ENCODE data around the gene CCNYL1.

CCNYL1 gene

DNA sequence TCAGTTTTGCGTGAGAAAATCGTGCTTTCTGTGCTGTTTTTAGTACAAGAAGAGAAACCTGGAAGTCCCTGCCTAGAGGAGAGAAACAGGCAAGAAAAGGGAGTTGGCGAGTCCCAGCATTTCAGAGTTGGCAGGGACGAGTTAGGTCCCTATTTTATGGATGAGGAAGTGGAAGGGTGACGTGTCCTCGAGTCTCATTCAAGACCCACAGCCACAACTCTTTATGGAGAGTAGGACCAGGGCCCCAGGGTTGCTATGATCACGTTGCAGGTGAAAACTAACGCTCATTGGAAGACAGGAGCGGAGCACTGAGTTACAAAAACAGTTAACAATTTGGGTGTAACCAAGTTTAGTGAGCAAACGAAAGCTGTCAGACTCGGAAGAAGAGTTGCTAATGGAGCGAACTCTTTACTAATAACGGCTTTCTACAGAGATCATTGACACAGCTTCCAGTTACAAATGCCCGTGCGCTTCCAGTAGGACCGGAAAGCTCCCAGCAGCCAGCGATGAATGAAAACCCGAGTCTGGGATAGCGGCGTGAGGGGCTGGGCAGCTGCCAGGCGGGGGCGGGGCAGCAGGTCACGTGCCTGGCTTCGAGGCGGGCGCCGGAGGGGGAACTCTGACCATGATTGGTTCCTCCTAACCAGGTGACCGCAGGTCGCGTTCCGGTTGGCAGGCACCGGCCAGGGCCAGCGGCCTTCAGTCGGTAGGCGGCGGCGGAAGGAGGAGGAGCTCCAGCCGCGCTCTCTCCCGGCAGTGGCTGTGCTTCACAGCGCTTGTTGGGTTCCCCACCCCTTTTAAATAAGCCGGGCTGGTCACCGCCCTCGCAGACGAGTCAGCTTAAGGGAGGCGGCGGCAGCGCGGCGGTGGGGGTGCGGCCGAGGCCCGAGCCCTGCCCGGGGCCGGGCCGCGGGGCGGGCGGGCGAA is at the start of gene CCNYL1:
Gene CCNYL1, plus strand, starts transcription at position 827 of the 927 bp plus-strand sequence. CDS start 257 bp downstream, outside the sequence.
- Histone ChIP-seq H3K4me1 (ENCODE audit: low read length) (peaks cover 19% of the 10 kb centered on the region), H3K4me3 (ENCODE audit: low read length) (peak within 1 kb of the TSS; percentile 96), H3K79me2 (ENCODE audit: low read length) (peaks cover 14% of the 10 kb centered on the region), H2AFZ (ENCODE audit: low read depth, low read length) (peak within 1 kb of the TSS; percentile 86), H3K4me2 (ENCODE audit: low read length) (peak within 1 kb of the TSS; percentile 93), H4K20me1 (ENCODE audit: insufficient read depth, low read length) (0 out of 2 replicates have a peak, but pooled peaks cover 6% of the 10 kb centered on the region), H3K9ac (ENCODE audit: low read length) (peak within 1 kb of the TSS; percentile 73), H3K9me3 (ENCODE audit: insufficient read depth, low read length) (no peaks in the 10 kb centered on the region), H3K27ac (ENCODE audit: low read length) (peak within 1 kb of the TSS; percentile 62), H3K27me3 (ENCODE audit: low read depth, low read length) (no peaks in the 10 kb centered on the region), H3K36me3 (replicated peaks; ENCODE audit: low read depth, low read length) (no peaks in the 10 kb centered on the region)
- TF ChIP-seq EZH2phosphoT487 (IDR thresholded peaks at IDR 0.05; ENCODE audit: low read depth) = no peak
- TF ChIP-seq, protein P1, sequence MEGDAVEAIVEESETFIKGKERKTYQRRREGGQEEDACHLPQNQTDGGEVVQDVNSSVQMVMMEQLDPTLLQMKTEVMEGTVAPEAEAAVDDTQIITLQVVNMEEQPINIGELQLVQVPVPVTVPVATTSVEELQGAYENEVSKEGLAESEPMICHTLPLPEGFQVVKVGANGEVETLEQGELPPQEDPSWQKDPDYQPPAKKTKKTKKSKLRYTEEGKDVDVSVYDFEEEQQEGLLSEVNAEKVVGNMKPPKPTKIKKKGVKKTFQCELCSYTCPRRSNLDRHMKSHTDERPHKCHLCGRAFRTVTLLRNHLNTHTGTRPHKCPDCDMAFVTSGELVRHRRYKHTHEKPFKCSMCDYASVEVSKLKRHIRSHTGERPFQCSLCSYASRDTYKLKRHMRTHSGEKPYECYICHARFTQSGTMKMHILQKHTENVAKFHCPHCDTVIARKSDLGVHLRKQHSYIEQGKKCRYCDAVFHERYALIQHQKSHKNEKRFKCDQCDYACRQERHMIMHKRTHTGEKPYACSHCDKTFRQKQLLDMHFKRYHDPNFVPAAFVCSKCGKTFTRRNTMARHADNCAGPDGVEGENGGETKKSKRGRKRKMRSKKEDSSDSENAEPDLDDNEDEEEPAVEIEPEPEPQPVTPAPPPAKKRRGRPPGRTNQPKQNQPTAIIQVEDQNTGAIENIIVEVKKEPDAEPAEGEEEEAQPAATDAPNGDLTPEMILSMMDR (IDR thresholded peaks at IDR 0.05; ENCODE audit: low read depth, low read length) = no peak

DNA sequence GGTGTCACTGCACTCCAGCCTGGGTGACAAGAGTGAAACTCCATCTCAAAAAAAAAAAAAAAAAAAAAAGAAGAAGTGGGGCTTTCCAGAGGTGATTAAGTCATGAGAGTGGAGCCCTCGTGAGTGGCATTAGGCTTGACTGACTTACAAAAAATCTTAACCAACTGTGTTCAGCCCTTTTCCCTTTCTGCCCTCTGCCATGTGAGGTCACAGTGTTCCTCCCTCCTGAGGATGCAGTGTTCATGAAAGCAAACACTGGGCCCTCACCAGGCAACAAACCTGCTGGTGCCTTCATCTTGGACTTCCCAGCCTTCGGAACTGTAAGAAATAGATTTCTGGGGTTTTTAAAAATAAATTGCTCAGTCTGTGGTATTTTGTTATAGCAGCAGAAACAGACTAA is 49.2 kb upstream of the CCNYL1 start:
- Histone ChIP-seq H3K36me3 (replicated peaks; ENCODE audit: low read depth, low read length) (peaks cover 24% of the 10 kb centered on the region), H3K4me1 (ENCODE audit: low read length) (peaks cover 78% of the 10 kb centered on the region), H3K27me3 (ENCODE audit: low read depth, low read length) (no peaks in the 10 kb centered on the region), H3K9ac (ENCODE audit: low read length) (peak overlapping the region; percentile 95), H3K4me3 (ENCODE audit: low read length) (peak overlapping the region; percentile 79), H3K79me2 (ENCODE audit: low read length) (peaks cover 75% of the 10 kb centered on the region), H2AFZ (ENCODE audit: low read depth, low read length) (no peak overlapping the region), H3K27ac (ENCODE audit: low read length) (peak overlapping the region; percentile 83), H3K9me3 (ENCODE audit: insufficient read depth, low read length) (no peaks in the 10 kb centered on the region), H4K20me1 (ENCODE audit: insufficient read depth, low read length) (peaks cover 20% of the 10 kb centered on the region), H3K4me2 (ENCODE audit: low read length) (peak overlapping the region; percentile 66)
- TF ChIP-seq EZH2phosphoT487 (IDR thresholded peaks at IDR 0.05; ENCODE audit: low read depth) = no peak
- TF ChIP-seq, protein P1 (IDR thresholded peaks at IDR 0.05; ENCODE audit: low read depth, low read length) = no peak

GRCh38 chr2:207663870-207664545 is 47.4 kb upstream of the CCNYL1 start:
- Histone ChIP-seq H2AFZ (ENCODE audit: low read depth, low read length) (no peak overlapping the region), H3K79me2 (ENCODE audit: low read length) (peaks cover 79% of the 10 kb centered on the region), H3K4me1 (ENCODE audit: low read length) (peaks cover 76% of the 10 kb centered on the region), H3K4me2 (ENCODE audit: low read length) (peak overlapping the region; percentile 66), H3K4me3 (ENCODE audit: low read length) (peak overlapping the region; percentile 79), H3K27me3 (ENCODE audit: low read depth, low read length) (no peaks in the 10 kb centered on the region), H4K20me1 (ENCODE audit: insufficient read depth, low read length) (peaks cover 24% of the 10 kb centered on the region), H3K9ac (ENCODE audit: low read length) (peak overlapping the region; percentile 84), H3K27ac (ENCODE audit: low read length) (peak overlapping the region; percentile 83), H3K9me3 (ENCODE audit: insufficient read depth, low read length) (no peaks in the 10 kb centered on the region), H3K36me3 (replicated peaks; ENCODE audit: low read depth, low read length) (peaks cover 34% of the 10 kb centered on the region)
- no peak for TF ChIP-seq EZH2phosphoT487 (IDR thresholded peaks at IDR 0.05; ENCODE audit: low read depth)
- TF ChIP-seq, protein P1 (IDR thresholded peaks at IDR 0.05; ENCODE audit: low read depth, low read length) = no peak

DNA sequence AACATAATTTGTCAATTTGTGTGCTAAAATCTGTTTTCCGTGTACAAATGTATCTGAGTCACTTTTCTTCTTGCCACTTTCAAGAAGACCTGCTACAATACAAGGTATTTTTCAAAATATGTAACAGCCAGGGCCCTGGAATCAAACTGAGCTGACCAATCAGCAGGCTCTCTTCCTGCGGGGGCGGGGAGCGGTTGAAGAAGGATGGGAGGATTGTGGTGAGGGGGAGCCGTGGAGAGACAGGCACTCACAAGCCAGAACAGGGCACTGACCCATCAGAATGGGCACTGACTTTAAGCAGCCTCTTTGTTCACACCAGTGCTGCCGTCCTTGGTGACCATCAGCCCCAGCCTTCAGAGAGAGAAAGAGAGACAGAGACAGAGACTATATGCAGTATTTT is 40.6 kb upstream of the CCNYL1 start:
- TF ChIP-seq, protein P1 (IDR thresholded peaks at IDR 0.05; ENCODE audit: low read depth, low read length) = no peak
- TF ChIP-seq EZH2phosphoT487 (IDR thresholded peaks at IDR 0.05; ENCODE audit: low read depth) = no peak
- no peak overlapping the region for H2AFZ ChIP-seq (ENCODE audit: low read depth, low read length)

More for the DNA sequence above, 40.6 kb upstream of the CCNYL1 start:
- peaks cover 31% of the 10 kb centered on the region for H3K4me1 ChIP-seq (ENCODE audit: low read length)
- H3K27me3 ChIP-seq (ENCODE audit: low read depth, low read length) = no peaks in the 10 kb centered on the region
- H3K9me3 ChIP-seq (ENCODE audit: insufficient read depth, low read length) = no peaks in the 10 kb centered on the region
- H4K20me1 ChIP-seq (ENCODE audit: insufficient read depth, low read length) = peaks cover 16% of the 10 kb centered on the region
- peaks cover 17% of the 10 kb centered on the region for H3K79me2 ChIP-seq (ENCODE audit: low read length)
- H3K9ac ChIP-seq (ENCODE audit: low read length) = no peak overlapping the region
- H3K4me3 ChIP-seq (ENCODE audit: low read length) = no peak overlapping the region
- no peak overlapping the region for H3K27ac ChIP-seq (ENCODE audit: low read length)
- no peak overlapping the region for H3K4me2 ChIP-seq (ENCODE audit: low read length)
- H3K36me3 ChIP-seq (replicated peaks; ENCODE audit: low read depth, low read length) = peaks cover 44% of the 10 kb centered on the region

Measured in OCI-LY3 (cell line).